Measurements from ENCODE around the gene SLC8A1.

SLC8A1 gene

GRCh38 chr2:40103590-40103989 is 348.3 kb downstream of the SLC8A1 start:
- no peak for DNase-seq (ENCODE audit: low read depth)
- no peak for TF ChIP-seq CTCF (IDR thresholded peaks at IDR 0.05; ENCODE audit: low read depth, low read length, missing control alignments)
- in situ Hi-C loops (cut with HindIII; ENCODE audit: low sequenced_read_pairs) = no loop called here
- no peak overlapping the region for H3K4me3 ChIP-seq (ENCODE audit: low read depth, low read length)

DNA sequence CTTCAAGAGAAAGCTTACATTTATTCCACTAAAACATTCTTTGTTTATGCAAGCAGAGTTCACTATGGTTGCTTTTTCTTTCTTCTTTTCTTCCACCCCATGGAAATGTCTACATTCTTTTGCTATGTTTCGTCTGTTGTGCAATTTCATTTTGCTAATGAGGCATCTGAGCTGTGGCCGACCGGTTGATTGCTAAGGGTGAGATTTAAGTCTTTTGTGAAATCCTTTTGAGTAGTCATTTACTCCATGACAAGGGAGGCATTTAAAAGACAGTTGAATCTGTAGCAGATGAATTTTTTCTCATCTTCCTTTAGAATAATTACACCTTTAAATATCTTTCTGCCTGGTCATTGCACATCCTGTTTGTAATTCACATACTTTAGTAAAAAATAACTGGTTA is 348.7 kb downstream of the SLC8A1 start:
- TF ChIP-seq CTCF (IDR thresholded peaks at IDR 0.05; ENCODE audit: low read depth, low read length, missing control alignments) = no peak
- in situ Hi-C loops (cut with HindIII; ENCODE audit: low sequenced_read_pairs) = no loop called here
- no peak for DNase-seq (ENCODE audit: low read depth)
- no peak overlapping the region for H3K4me3 ChIP-seq (ENCODE audit: low read depth, low read length)

GRCh38 chr2:40102447-40102846 is 349.4 kb downstream of the SLC8A1 start:
- no peak for DNase-seq (ENCODE audit: low read depth)
- in situ Hi-C loops (cut with HindIII; ENCODE audit: low sequenced_read_pairs) = no loop called here
- TF ChIP-seq CTCF (IDR thresholded peaks at IDR 0.05; ENCODE audit: low read depth, low read length, missing control alignments) = no peak
- no peak overlapping the region for H3K4me3 ChIP-seq (ENCODE audit: low read depth, low read length)

DNA sequence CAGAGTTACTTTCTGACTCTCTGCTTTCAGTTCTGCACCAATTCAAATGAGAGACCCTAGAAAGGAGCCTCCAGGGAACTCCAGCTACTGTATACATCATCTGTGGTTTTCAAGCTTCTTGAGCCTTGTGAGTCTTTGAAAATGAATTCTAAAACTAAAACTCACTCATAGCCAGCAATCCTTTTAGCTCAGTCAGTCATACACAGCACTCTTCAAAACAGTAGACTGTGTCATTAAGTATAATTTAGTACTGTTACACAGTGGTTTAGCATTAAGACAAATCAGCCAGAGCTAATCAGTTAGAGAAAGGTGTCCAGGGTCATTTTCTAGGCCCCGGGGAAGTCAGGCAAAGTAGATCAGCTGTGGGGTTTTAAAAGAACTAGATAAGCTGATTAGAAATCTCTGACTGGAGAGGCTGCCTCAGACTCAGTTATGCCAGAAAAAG is 350.7 kb downstream of the SLC8A1 start:
- DNase-seq (ENCODE audit: low read depth) = peak; percentile 57
- no peak overlapping the region for H3K4me3 ChIP-seq (ENCODE audit: low read depth, low read length)
- in situ Hi-C loops (cut with HindIII; ENCODE audit: low sequenced_read_pairs) = no loop called here
- no peak for TF ChIP-seq CTCF (IDR thresholded peaks at IDR 0.05; ENCODE audit: low read depth, low read length, missing control alignments)

- H3K4me3 ChIP-seq (ENCODE audit: low read depth, low read length) = no peak overlapping the region
- DNase-seq (ENCODE audit: low read depth) = no peak
- no peak for TF ChIP-seq CTCF (IDR thresholded peaks at IDR 0.05; ENCODE audit: low read depth, low read length, missing control alignments)
- in situ Hi-C loops (cut with HindIII; ENCODE audit: low sequenced_read_pairs) = no loop called here
These were observed 351.2 kb downstream of the SLC8A1 start for GRCh38 chr2:40100676-40101075.

GRCh38 chr2:40098786-40099470 is 353.0 kb downstream of the SLC8A1 start:
- no peak overlapping the region for H3K4me3 ChIP-seq (ENCODE audit: low read depth, low read length)
- DNase-seq (ENCODE audit: low read depth) = no peak
- in situ Hi-C loops (cut with HindIII; ENCODE audit: low sequenced_read_pairs) = no loop called here
- TF ChIP-seq CTCF (IDR thresholded peaks at IDR 0.05; ENCODE audit: low read depth, low read length, missing control alignments) = no peak

All from astrocyte of the cerebellum (primary cell).